ENCODE measurements around the gene GSE1.

GSE1 gene

GRCh38 chr16:85607321-85607765, 5.8 kb upstream of the GSE1 start:
- DNase-seq (ENCODE audit: low spot score) = no peak

GRCh38 chr16:85607796-85608514, 5.2 kb upstream of the GSE1 start:
- DNase-seq (ENCODE audit: low spot score) = no peak

DNA sequence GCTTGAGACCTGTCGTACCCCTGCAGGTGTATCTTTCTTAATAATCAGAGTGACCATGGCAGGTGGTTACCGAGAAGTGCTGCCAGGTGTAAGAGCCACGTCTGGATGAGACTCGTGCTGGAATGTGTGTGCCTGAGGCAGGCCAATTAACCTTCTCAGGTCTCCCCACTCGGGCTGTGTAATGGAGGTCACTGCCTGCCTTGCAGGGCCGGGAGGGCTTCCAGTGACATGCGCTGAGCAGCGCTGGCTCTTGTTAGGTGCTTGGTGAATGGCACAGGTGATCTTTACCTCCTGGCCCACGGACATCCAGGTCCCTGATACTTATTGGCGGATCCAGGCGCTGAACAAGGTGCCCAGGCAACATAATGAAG, 4.6 kb upstream of the GSE1 start:
- no peak for DNase-seq (ENCODE audit: low spot score)

- no peak for DNase-seq (ENCODE audit: low spot score)
These were observed 4.2 kb upstream of the GSE1 start for GRCh38 chr16:85608887-85609286.

DNA sequence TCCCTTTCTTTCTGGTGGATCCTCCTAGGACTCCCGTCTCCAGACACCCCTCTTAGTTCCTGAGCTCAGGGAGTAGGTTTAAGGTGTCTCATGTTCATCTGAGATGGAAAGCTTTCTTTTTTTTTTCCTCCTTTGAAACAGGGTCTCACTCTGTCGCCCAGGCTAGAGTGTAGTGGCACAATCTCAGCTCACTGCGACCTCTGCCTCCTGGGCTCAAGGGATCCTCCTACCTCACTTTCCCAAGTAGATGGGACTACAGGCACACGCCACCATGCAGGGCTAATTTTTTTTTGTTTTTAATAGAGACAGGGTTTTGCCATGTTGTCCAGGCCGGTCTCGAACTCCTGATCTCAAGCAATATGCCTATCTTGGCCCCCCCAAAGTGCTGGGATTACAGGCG, 3.6 kb upstream of the GSE1 start:
- DNase-seq (ENCODE audit: low spot score) = no peak

GRCh38 chr16:85610059-85610445, 3.1 kb upstream of the GSE1 start:
- no peak for DNase-seq (ENCODE audit: low spot score)

DNA sequence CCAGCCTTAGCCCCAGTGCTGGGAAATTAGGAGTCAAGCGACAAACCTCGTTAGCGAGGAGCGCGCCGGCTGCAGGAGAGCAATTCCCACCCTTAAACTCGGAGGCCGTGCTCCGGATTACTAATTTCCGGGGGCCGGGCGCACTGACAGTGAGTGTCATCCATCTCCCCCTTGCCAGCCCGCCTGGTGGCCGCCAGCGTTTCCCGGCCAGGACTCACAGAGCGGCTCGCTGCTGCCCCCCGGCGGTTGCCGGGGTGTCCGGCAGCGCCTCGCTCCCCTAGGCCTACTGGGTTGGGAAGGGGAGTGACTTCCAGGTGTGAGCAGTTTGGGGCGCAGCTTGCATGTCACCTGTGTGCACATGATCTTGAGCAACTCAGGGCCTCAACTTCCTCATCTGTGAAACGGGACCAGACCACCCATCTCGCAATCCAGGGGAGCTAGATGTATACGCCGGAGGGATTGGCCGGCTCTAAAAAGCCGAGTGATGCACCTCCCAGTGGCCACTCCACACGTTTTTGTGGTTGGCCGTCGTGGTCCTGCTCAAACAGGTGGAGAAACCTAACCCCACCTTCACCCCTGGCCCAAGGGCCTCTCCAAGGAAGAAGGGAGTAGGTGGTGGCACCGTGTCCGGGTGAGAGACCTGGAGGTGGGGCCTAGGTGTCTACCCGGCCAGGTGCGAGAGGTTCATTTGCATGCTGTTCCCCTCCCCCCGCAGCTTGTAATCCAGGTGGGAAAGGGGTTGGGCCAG, 2.5 kb upstream of the GSE1 start:
- DNase-seq (ENCODE audit: low spot score) = peak; percentile 86

DNA sequence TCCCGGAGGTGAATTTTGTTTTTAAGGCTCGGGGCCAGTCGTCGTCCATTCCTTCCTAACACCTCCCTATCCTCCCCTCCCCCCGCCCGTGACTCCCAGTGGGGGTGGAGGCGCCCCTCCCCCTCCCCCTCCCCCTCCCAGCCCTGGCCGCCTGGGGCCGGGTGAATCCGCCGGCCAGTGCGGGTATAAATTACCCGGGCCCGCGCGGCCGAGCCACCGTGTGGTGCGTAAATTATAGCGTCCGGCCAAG, 2.0 kb upstream of the GSE1 start:
- DNase-seq (ENCODE audit: low spot score) = no peak

- DNase-seq (ENCODE audit: low spot score) = peak; percentile 77
These were observed 1.5 kb upstream of the GSE1 start for GRCh38 chr16:85611444-85612190.

GRCh38 chr16:85612191-85612800, 826 bp upstream of the GSE1 start:
- peak; percentile 93 for DNase-seq (ENCODE audit: low spot score)

DNA sequence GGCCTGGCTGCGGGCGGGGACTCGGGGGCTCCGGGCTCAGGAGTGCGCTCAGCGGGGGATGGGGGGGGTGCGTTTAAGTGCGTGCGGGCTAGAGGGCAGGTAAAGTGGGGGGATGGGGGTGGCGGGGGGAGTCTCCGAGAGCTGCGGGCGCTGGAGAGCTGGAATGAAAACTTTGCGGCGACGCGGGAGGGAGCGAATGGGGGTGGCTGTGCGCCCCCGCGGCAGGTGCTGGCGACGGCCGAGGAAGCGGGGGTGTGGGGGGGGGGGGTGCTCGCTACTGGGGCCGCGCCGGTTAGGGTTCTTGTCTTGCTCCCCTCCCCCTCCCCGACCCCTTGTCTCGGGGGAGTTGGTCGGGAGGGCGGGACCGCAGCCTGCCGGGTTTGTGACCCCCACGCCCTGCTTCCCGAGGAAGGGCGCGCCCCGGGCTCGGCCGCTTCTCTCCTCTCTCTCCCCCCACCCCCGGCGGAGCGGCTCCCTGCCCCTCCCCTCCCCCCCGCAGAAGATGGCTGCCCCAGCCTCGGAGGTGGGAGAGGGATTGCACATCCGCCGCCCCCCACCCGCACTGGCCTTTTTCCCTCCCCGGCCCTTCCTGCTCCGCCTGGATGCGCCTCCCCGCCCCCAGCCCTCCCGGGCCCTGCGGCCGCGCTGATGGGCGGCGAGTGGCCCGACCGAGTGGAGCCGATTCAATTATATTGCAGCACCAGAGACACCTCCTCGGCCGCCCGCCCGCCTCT, 649 bp downstream of the GSE1 start:
- peak; percentile 19 for DNase-seq (ENCODE audit: low spot score)

GRCh38 chr16:85614338-85615013, 1.4 kb downstream of the GSE1 start:
- no peak for DNase-seq (ENCODE audit: low spot score)

DNA sequence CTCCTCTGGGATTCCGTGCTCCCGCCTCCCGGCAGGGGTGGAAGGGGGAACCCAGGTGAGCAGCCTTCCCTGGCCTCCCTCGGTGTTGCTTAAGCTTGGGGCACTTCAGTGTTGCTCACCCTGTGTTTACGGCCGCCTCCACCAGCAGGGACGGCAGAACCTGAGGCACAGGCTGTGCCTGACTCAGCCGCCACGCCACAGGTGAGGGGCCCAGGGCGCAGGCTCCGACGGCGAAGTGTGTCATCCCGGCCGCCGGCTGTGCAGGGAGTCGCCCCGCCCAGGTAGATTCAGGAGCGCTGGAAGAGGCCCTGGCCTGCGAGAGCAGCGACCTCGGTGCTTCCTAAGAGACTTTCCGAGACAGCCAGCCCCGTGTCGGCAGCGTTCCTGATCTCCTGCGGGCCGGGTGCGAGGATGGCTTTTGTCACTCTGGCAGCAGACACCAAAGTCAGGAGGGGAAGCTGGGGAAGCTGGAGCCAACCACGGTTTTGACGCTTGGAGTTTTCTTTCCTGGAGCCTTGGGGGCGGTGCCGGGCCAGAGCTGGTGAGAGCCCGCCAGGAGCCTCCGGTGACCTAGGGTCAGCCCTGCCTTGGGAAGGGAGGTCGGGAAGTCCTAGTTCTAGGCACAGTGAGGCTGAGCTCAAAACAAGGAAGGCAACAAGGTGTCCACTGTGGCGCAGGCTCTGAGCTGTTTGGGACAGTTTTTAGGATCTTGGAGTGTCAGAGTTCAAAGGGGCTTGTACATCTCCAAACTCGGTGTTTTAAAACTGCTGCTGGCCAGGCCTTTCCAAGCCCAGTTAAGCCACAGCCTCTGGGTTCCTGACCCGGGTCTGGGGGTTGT, 2.1 kb downstream of the GSE1 start:
- peak; percentile 91 for DNase-seq (ENCODE audit: low spot score)

- no peak for DNase-seq (ENCODE audit: low spot score)
These were observed 2.9 kb downstream of the GSE1 start for GRCh38 chr16:85615852-85616606.

DNA sequence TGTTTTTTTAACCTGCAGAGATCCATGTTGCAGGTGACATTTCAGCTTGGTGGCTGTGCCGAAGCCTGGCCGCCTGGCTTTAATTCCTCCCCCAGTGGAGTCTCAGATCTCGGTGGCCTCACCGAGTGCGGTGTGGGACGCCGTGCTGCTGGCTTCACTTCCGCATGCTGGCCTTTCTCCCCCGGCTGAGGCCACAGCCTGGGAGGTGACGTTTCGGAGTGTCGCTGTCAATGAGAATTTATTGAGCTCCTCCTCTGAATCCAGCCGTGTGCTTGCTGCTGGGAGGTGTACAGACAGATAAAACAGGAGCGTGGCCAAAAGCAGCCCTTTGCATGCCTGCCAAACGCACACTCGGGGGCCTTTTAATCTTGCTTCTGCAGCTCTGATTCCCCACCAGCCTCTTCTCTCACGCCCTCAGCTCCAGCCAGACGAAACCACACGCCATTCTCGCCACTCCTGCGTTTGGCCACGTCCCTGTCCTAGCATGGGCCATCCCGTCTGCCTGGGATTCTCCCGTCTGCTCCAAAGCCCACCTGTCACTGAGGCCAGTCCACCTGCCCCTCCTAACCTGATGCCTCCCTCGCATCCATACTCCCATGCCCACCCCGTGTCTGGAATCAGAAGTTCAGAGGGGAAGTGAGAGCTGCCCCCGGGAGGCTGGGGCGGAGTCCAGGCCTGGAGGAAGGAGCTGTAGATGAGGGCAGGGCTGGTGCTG, 3.6 kb downstream of the GSE1 start:
- DNase-seq (ENCODE audit: low spot score) = no peak

GRCh38 chr16:85617948-85618347, 4.8 kb downstream of the GSE1 start:
- DNase-seq (ENCODE audit: low spot score) = no peak

DNA sequence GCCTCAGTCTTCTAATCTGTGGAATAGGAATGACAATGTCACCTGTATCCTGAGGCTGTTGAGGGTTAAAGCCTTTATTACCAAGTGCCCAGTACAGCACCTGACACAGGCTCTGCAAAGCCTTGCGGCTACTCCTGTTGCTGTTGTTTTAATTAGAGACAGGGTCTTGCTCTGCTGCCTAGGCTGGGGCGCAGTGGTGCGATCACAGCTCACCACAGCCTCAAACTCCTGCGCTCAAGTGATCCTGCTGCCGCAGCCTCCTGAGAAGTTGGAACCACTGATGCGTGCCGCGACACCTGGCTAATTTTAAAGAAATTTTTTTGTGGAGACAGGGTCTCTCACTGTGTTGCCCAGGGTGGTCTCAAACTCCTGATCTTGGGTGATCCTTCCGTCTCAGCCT, 5.4 kb downstream of the GSE1 start:
- no peak for DNase-seq (ENCODE audit: low spot score)

DNA sequence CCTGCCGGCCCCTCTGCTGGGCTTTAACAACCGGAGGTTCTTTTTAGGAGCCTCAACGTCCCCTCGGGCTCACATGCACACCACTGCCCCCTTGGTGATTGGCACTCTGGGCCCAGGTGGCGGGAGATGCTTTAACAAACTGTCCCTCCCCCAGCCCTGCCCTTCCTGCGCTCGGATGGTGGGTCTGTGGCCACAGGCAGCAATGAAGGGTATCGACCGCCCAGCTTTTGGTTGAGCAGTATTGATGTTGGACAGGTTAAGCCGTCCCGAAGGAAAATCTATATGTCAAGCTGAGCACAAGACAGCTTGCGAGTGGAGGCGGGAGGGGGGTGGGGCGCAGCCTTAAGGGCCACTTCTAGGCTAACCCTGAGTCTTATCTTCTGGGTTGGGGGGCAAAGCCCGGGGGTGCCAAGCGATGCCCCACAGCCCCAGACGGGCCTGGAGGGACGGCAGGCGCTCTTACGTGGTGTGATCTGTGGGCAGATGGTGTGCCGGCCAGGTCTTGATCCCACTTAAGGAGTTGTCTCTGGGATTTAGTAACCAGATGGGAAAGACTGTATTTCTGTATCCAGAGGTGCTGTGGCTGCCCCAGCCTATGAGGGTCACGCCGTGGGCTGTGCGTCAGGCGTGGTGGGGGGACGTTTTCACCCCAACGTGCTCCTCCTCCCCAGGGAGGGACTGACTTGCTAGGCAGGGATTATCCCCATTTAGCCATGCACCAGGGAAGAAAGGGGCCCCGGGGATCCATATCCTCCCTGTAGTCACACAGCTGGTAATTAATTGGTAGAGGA, 6.2 kb downstream of the GSE1 start:
- DNase-seq (ENCODE audit: low spot score) = no peak

Data from LoVo (cell line).